HG03439 (cell line): ENCODE results near the gene NPLOC4.

ENCODE experiments used
- ATAC-seq: cut with Tn5 transposase; IDR thresholded peaks from one replicate; pipeline ENCODE4 v1.9.1; 2021; ENCODE audit warnings: mild to moderate bottlenecking, moderate library complexity; ENCODE audit not compliant: unreplicated experiment

The NPLOC4 gene

DNA sequence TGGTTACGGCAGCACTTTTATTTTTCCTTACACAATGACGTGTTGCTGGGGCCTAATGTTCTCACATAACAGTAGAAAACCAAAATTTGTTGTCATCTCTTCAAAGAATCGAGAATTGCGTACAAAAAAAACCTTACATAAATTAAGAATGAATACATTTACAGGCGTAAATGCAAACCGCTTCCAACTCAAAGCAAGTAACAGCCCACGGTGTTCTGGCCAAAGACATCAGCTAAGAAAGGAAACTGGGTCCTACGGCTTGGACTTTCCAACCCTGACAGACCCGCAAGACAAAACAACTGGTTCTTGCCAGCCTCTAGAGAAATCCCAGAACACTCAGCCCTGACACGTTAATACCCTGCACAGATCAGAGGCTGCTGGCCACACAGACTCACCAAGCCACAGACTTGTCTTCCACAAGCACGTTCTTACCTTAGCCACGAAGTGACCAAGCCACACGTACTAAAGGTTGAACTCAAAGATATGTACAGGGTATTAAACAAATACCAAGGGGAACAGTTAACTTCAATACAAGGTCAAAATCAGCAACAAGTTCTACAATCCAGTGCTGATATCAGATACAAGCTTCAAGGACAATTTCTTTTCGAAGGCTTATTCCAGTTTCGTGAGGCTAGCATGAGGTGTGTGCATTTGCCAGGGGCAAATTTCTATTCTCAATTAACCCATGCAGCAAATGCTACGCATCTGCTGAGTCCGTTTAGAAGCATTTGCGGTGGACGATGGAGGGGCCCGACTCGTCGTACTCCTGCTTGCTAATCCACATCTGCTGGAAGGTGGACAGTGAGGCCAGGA lies 126.7 kb downstream of the NPLOC4 start:
- ATAC-seq, result no peak

DNA sequence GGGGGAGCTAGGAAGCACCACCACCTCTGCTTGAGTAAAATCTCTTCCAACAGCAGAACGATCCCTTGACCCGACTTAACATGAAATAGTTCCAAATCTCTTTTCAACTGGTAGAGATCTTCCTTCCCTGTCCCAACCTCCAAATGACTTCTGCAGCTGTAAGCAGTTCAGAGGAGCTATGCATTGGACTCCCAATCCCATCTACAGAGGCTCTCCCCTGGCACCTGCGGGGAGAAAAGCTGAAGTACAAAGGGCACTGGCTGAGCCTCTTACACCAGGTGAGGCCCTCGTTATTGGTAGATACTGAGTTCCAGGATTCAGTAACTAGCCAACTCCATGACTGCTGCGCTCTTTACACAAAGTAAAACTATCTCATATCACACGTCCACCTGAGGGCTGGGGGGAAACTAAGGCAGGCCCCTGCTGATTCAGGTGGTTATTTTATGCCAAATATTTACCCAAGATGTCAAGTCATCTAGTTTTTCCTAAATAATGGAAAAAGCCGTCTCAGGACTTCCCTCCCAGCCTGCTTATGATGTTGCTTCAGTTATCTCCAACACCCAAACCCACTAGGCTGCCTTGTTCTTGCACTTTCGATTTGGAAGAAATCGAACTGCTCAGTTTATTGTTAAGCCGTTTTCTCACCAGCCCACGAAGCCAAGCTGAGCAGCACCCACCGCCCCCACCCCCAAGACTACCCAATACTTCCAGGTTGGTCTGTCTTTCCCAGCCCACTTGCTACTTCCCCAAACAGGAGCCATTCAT lies 127.5 kb downstream of the NPLOC4 start:
- ATAC-seq, result no peak

DNA sequence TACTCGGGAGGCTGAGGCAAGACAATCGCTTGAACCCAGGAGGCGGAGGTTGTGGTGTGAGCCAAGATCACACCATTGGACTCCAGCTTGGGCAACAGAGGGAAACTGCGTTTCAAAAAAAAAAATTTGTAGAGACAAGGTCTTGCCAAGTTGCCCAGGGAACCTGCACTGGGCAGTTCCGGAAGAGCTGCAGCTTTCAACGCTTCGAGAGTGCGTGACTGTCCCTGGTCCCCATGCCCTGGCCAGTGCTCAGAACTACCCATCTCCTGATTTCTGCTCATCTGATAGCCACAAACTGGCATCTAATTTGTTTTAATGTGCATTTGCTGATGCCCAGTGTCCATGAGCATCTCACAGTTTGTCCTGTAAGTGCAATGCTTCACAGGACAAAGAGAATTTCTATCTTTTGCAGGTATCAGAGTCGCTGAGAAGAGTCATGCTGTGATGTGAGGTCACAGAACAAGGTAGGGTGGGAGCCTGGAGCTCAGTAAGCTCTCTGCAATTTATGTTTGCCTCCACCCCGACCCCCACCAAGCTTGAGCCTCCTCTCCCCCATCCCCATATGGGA lies 128.2 kb downstream of the NPLOC4 start:
- ATAC-seq, result no peak
